HL-60 (cell line): ENCODE measurements around the gene BBOX1.

ENCODE experiments used
- CTCF ChIP-seq: IDR thresholded peaks from one replicate; pipeline ENCODE4 v1.5.1; 2011; ENCODE audit warnings: low read length, control low read depth, inconsistent platforms; ENCODE audit not compliant: insufficient read depth
- GABPA ChIP-seq: IDR thresholded peaks from 2 replicates; pipeline ENCODE4 v1.6.1; 2012; ENCODE audit warnings: low read depth
- POLR2AphosphoS5 ChIP-seq: IDR thresholded peaks from 2 replicates; pipeline ENCODE4 v1.6.1; 2012; ENCODE audit warnings: low read depth
- REST ChIP-seq: IDR thresholded peaks from 2 replicates; pipeline ENCODE4 v1.6.1; 2012; ENCODE audit warnings: low read depth; ENCODE audit not compliant: insufficient replicate concordance
- SPI1 ChIP-seq: IDR thresholded peaks from 2 replicates; pipeline ENCODE4 v1.6.1; 2012; ENCODE audit warnings: low read depth, mild to moderate bottlenecking, borderline replicate concordance

DNA sequence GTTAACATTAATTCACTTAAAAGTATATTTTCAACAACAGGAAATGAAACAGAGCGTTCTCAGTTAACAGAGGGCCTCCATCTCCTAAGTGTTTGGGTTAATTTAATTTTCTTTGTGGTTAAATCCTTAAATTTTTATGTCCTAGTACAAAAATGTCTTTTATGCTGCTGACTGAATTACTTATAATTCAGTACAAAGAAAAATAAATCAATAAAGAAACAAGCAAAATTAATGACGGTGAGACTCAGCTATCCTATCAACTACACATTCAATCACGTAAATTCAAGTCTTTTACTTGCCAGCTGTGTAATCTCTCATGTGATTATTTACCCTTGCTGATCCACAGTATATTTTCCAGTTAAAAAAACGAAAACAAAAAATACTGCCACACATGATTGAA is 81.4 kb downstream of the BBOX1 start:
- no peak for TF ChIP-seq CTCF
- no peak for TF ChIP-seq REST
- no peak for TF ChIP-seq POLR2AphosphoS5
- no peak for TF ChIP-seq GABPA
- no peak for TF ChIP-seq SPI1
